Ectodermal cell (in vitro differentiated cells): Measurements from ENCODE around the gene NAA60.
"Not testable (repeated sequence)": the region's sequence is repeated elsewhere in the genome, so short reads cannot be mapped to it uniquely, and the experiment has no call there.

Experiments
- H3K27ac ChIP-seq: 2 replicates; pipeline ENCODE4 v1.7.0; 2013; ENCODE audit warnings: mild to moderate bottlenecking, low read depth, low read length; ENCODE audit not compliant: insufficient read depth, poor library complexity, severe bottlenecking
- H3K27me3 ChIP-seq: 2 replicates; pipeline ENCODE4 v1.7.0; 2013; ENCODE audit warnings: mild to moderate bottlenecking, low read length; ENCODE audit not compliant: insufficient read depth, control insufficient read depth, poor library complexity, severe bottlenecking
- H3K36me3 ChIP-seq: one replicate; pipeline ENCODE4 v1.7.0; 2013; ENCODE audit warnings: low read length; ENCODE audit not compliant: control insufficient read depth, insufficient read depth
- H3K4me1 ChIP-seq: one replicate; pipeline ENCODE4 v1.7.0; 2013; ENCODE audit warnings: low read length; ENCODE audit not compliant: control insufficient read depth, insufficient read depth
- H3K4me3 ChIP-seq: 2 replicates; pipeline ENCODE4 v1.7.0; 2013; ENCODE audit warnings: low read depth, low read length, control low read depth; ENCODE audit not compliant: insufficient read depth
- H3K9me3 ChIP-seq: 2 replicates; pipeline ENCODE4 v1.7.0; 2013; ENCODE audit warnings: mild to moderate bottlenecking, low read length, moderate library complexity; ENCODE audit not compliant: control insufficient read depth
- WGBS, 2 experiments: methylation state at CpG; one replicate each; pipeline ENCODE4 v1.1.7; 2013; ENCODE audit warnings: missing lambda C conversion rate in 2 of 2; 5-methylcytosine and 5-hydroxymethylcytosine counted together

The NAA60 gene

DNA sequence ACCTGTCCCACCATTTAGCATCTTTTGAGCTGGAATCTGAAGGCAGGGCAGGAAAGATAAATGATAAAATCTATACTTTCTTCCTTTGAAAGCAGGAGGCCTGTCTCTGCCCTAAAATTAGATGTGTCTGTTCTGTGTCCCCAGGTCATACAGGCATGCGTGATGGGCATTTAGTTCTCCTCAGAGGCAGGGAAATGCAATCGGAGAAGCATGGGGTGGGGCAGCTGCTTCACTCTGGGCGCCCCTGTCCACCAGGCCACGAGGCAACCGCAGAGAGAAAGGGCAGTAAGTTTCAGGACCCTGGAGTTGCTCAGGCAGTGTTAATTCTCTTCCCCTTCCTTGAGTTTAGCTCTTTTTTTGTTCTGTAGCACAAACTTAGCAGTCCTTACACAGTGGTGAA is 82.5 kb downstream of the NAA60 start:
- Histone ChIP-seq H3K9me3 (no peaks in the 10 kb centered on the region), H3K4me3 (no peak overlapping the region), H3K27me3 (no peaks in the 10 kb centered on the region), H3K36me3 (peaks cover 41% of the 10 kb centered on the region), H3K27ac (no peak overlapping the region), H3K4me1 (no peaks in the 10 kb centered on the region)
- 94 to 95% methylated on average over 5 of the region's 5 CpGs for WGBS, 2 experiments

DNA sequence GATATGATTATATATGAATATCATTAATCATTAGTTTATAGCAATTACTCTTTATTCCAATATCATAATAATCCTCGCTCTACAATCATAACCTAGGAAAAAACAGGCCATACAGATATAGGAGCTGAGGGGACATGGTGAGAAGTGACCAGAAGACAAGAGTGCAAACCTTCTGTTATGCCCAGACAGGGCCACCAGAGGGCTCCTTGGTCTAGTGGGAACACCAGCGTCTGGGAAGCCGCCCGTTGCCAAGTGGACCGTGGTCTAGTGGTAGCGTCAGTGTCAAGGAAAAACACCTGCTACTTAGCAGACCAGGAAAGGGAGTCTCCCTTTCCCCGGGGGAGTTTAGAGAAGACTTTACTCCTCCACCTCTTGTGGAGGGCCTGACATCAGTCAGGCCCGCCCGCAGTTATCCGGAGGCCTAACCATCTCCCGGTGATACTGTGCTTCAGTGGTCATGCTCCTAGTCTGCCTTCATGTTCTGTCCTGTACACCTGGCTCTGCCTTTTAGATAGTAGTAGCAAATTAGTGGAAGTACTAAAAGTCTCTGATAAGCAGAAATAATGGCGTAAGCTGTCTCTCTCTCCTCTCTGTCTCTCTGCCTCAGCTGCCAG is 83.8 kb downstream of the NAA60 start:
- H3K9me3 ChIP-seq, H3K4me1 ChIP-seq, H3K4me3 ChIP-seq, H3K27ac ChIP-seq, H3K27me3 ChIP-seq: not testable (repeated sequence)
- WGBS, 2 experiments = 81 to 87% methylated on average over 11 to 12 of the region's 12 CpGs
- peaks cover 43% of the 10 kb centered on the region for H3K36me3 ChIP-seq

DNA sequence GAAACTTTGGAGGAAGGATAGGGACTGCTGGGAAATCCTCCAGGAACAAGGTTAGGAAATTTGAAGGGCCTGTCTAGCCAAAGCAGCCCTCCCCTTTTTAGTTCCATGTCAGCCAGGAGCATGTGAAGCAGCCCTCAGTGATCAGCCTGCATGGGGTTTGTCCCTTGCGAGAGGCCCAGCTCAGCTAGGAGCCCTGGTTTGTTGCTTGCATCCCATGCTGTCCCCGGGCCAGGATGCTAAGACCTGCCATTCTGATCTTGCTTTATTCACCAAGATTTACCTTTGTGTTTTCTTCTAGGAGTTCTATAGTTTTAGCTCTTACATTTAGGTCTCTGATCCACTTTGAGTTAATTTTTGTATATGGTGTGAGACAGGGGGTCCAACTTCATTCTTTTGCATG is 84.9 kb downstream of the NAA60 start:
- 94 to 100% methylated on average over 2 of the region's 2 CpGs for WGBS, 2 experiments
- no peaks in the 10 kb centered on the region for H3K27me3 ChIP-seq
- H3K4me1 ChIP-seq = no peaks in the 10 kb centered on the region
- H3K36me3 ChIP-seq = peaks cover 42% of the 10 kb centered on the region
- H3K27ac ChIP-seq = no peak overlapping the region
- H3K4me3 ChIP-seq = no peak overlapping the region
- H3K9me3 ChIP-seq = no peaks in the 10 kb centered on the region

DNA sequence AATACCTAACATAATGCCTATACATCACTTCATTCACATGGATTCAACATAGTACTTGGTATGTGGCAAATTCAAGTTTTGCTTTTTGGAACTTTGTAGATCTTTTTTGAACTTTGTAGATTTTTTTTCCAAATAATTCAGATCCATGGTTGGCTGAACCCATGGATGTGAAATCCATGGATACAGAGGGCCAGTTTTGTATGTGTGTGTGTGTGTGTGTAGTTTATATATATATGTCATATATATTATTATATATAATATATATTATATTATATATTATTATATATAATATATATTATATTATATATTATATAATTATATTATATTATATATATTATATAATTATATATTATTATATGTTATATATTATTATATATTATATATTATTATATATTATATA is 85.7 kb downstream of the NAA60 start:
- peaks cover 35% of the 10 kb centered on the region for H3K36me3 ChIP-seq
- H3K9me3 ChIP-seq = no peaks in the 10 kb centered on the region
- no peaks in the 10 kb centered on the region for H3K4me1 ChIP-seq

DNA sequence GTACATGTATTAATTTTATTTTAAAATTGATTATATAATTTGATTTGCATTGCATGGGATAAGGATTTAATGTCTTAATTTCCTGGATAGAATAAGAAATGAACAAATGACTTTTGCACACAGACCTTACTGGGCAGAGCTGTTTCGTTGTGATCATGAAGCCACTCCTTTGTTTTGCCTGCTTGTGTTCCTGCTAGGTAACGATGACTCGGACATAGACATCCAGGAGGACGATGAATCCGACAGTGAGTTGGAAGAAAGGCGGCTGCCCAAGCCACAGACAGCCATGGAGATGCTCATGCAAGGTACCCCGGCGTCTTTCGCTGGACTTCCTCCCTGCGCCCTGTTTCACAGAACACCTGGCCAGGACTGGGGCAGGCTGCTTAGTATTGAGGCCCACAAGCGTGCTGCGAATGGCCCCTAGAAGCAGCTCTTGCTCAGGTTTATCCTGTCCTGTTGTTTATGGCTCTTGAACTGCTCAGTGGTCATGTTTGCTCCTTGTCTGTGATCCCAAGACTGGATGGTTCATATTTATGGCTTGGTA is 87.0 kb downstream of the NAA60 start:
- WGBS, 2 experiments = 96% methylated on average over 12 of the region's 12 CpGs
- no peaks in the 10 kb centered on the region for H3K9me3 ChIP-seq
- no peak overlapping the region for H3K27ac ChIP-seq
- no peaks in the 10 kb centered on the region for H3K4me1 ChIP-seq
- no peaks in the 10 kb centered on the region for H3K27me3 ChIP-seq
- H3K36me3 ChIP-seq = peaks cover 36% of the 10 kb centered on the region
- no peak overlapping the region for H3K4me3 ChIP-seq

More for the DNA sequence above, 85.7 kb downstream of the NAA60 start:
- Histone ChIP-seq H3K27me3 (no peaks in the 10 kb centered on the region), H3K27ac (no peak overlapping the region), H3K4me3 (no peak overlapping the region)

DNA sequence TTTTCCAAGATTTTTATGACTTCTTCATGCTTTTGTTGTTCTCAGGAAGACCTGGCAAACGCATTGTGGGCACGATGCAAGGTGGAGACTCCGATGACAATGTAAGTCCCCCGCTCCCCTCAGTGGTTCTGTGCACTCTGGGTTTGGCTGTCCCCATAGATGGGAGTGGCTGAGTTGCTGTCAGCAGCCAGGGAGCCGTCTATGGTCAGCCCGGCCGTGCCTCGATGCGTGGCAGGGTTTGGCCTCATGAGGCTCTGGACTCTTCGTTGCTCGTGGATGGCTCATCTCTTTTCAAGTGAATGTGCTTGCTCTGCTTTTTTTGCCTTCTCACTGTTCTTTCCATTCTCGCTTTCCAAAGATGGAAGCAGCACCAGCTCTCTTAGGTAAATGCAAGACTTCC is 89.3 kb downstream of the NAA60 start:
- Histone ChIP-seq H3K36me3 (peaks cover 36% of the 10 kb centered on the region), H3K27me3 (no peaks in the 10 kb centered on the region), H3K4me1 (no peaks in the 10 kb centered on the region), H3K9me3 (no peaks in the 10 kb centered on the region), H3K4me3 (no peak overlapping the region), H3K27ac (no peak overlapping the region)
- 94 to 96% methylated on average over 12 of the region's 12 CpGs for WGBS, 2 experiments

DNA sequence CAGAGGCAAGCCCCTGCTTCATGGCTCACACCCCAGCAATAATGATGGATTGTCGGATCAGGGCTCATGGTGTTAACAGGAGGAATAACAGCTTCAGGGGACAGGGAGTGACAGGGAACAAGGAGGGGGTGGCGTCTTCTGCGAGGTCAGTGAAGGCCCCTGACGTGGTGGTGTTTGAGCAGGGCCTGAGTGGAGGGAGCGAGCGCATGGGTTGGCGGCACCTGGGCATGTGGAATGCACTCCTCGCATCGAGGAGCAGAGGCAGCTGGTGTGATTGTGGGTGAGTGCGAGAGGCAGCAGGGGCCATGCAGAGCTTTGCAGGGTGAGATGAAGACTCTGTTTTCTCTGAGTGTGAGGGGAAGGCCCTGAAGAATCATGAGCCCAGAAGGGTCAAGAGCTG is 90.6 kb downstream of the NAA60 start:
- peaks cover 23% of the 10 kb centered on the region for H3K36me3 ChIP-seq
- no peak overlapping the region for H3K27ac ChIP-seq
- WGBS, 2 experiments = 92 to 95% methylated on average over 10 of the region's 10 CpGs
- H3K27me3 ChIP-seq = no peaks in the 10 kb centered on the region
- H3K9me3 ChIP-seq = no peaks in the 10 kb centered on the region
- H3K4me3 ChIP-seq = no peak overlapping the region
- no peaks in the 10 kb centered on the region for H3K4me1 ChIP-seq

DNA sequence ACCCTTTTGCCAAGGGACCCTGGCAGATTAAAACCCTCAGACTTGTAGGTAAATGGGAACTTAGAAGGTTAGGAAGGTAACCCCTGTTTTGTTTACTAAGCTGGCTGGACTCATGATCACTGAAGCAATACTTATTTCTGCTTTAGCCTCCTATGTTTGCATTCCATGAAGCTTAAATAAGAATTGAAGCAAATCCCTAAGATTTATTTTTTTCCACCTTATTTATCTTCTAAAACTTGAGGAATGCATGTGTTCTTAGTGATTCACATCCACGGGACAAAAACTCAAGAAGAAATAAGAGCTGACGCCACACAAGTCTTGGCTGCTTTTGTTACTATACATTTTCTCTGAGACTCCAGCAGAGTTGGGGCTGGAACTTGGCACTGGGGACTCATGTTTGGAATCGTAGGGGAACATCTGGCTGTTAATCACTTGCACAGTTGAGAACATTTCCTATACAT is 92.8 kb downstream of the NAA60 start:
- Histone ChIP-seq H3K36me3 (peaks cover 14% of the 10 kb centered on the region), H3K9me3 (no peaks in the 10 kb centered on the region), H3K27me3 (no peaks in the 10 kb centered on the region), H3K4me1 (no peaks in the 10 kb centered on the region), H3K27ac (no peak overlapping the region), H3K4me3 (no peak overlapping the region)
- WGBS, 2 experiments = 91 to 95% methylated on average over 3 of the region's 3 CpGs
